Cardiac muscle cell (in vitro differentiated cells and primary cell): ENCODE data around the gene JMJD8. TPM values are rescaled to one million over a fixed set of nuclear protein-coding genes. Genes with fewer than 3 reads are reported as not detected.
A peak's percentile ranks its signal among the peaks of the same experiment; 100 is the strongest.

Experiments used
- DNase-seq, 2 donors: peaks; one replicate each; pipeline versions ENCODE4 v3.0.0 to v3.0.0-alpha.2; 2010 to 2017; ENCODE audit warnings: low read depth in 1 of 2, low spot score in 1 of 2
- H3K27ac ChIP-seq: fragments of 200-600 bp; sonication (generic); 2 replicates; pipeline ENCODE4 v1.5.1; 2016
- H3K27me3 ChIP-seq: fragments of 200-600 bp; sonication (generic); 2 replicates; pipeline ENCODE4 v1.6.0; 2016; ENCODE audit warnings: control low read depth
- H3K36me3 ChIP-seq: fragments of 200-600 bp; sonication (generic); 2 replicates; pipeline ENCODE4 v1.5.1; 2016; ENCODE audit warnings: control low read depth
- H3K4me1 ChIP-seq: fragments of 200-600 bp; sonication (generic); 2 replicates; pipeline ENCODE4 v1.8.1; 2017; ENCODE audit warnings: low read depth, mild to moderate bottlenecking, mixed run types
- H3K4me3 ChIP-seq: fragments of 200-600 bp; sonication (generic); 2 replicates; pipeline ENCODE4 v1.5.1; 2016; ENCODE audit warnings: mild to moderate bottlenecking
- H3K9me3 ChIP-seq: fragments of 200-600 bp; sonication (generic); 2 replicates; pipeline ENCODE4 v1.5.1; 2017; ENCODE audit warnings: low read depth, mild to moderate bottlenecking, control low read depth
- polyA plus RNA-seq: library from polyadenylated mRNA; unstranded; fragments of >200 nt; fragmentation: Nextera tagmentation; extraction: Ambion mirVana; gene quantifications from 2 replicates; pipeline ENCODE4 v1.2.1, GENCODE V29; 2016
- total RNA-seq: library from RNA; depleted of rRNA; stranded (reverse); fragments of >200 nt; gene quantifications from 2 replicates; pipeline ENCODE4 v1.2.3, GENCODE V29; 2016
- TF ChIP-seq, protein P1 (sequence below): IDR thresholded peaks from 2 replicates; pipeline ENCODE4 v1.5.1; 2012; ENCODE audit warnings: low read depth, mild to moderate bottlenecking, low read length

Gene JMJD8
- total and polyA plus RNA-seq, 2 experiments from 2014 or later = 105 to 118 TPM

- TF ChIP-seq, protein P1, sequence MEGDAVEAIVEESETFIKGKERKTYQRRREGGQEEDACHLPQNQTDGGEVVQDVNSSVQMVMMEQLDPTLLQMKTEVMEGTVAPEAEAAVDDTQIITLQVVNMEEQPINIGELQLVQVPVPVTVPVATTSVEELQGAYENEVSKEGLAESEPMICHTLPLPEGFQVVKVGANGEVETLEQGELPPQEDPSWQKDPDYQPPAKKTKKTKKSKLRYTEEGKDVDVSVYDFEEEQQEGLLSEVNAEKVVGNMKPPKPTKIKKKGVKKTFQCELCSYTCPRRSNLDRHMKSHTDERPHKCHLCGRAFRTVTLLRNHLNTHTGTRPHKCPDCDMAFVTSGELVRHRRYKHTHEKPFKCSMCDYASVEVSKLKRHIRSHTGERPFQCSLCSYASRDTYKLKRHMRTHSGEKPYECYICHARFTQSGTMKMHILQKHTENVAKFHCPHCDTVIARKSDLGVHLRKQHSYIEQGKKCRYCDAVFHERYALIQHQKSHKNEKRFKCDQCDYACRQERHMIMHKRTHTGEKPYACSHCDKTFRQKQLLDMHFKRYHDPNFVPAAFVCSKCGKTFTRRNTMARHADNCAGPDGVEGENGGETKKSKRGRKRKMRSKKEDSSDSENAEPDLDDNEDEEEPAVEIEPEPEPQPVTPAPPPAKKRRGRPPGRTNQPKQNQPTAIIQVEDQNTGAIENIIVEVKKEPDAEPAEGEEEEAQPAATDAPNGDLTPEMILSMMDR = no peak
Observed at GRCh38 chr16:730666-731509, 46.8 kb upstream of the JMJD8 start.

DNA sequence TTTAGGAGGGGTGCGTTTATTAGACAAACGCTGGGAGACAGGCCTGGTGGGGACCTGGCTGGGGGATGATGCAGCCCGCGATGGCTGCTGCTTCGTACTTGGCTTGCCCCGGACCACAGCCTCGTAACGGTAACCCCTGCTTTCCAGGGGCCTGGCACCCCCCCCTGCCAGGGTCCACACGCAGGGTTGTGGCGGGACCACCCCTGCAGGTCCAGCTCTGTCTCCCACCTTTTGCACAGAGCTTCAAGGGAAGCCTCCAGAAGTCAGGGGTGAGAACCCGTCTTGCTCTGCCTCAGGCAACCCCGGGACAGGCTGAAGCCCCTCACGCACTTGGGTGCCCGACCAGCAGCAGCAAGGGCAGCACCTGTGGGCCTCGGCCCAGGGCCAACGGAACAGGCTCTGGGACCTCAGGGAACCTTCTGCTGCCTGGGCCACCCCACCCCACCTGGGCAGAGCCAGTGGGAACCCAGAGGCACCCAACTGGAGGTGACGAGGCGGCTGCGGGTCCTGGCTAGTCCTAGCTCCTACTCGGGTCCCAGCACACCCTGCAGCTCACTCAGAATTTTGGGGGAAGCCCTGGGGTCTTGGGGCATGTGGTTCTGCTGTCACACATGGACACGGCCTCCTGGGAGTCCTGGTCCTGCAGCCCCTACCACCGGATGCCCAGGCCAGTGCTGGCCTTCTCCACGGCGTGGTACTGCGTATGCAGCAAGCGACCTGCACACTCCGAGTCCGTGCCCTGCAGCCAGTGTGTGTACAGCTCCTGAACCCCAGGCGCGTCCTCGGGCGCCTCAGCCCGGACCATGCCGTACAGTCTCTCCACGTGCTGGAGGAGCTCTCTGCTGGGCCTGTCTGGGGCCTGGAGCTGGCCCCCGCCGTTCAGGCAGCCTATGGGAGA lies 45.9 kb upstream of the JMJD8 start:
- Histone ChIP-seq H3K27me3 (no peaks in the 10 kb centered on the region), H3K4me1 (no peaks in the 10 kb centered on the region), H3K27ac (no peak overlapping the region), H3K36me3 (no peaks in the 10 kb centered on the region), H3K4me3 (no peak overlapping the region), H3K9me3 (no peaks in the 10 kb centered on the region)
- TF ChIP-seq, protein P1 = no peak
- no peak for DNase-seq

More at GRCh38 chr16:730666-731509, 46.8 kb upstream of the JMJD8 start:
- no peaks in the 10 kb centered on the region for H3K9me3 ChIP-seq
- H3K27ac ChIP-seq = no peak overlapping the region
- H3K36me3 ChIP-seq = peaks cover 5% of the 10 kb centered on the region
- H3K27me3 ChIP-seq = no peaks in the 10 kb centered on the region
- no peak for DNase-seq
- H3K4me1 ChIP-seq = no peaks in the 10 kb centered on the region
- no peak overlapping the region for H3K4me3 ChIP-seq

GRCh38 chr16:728890-729744 lies 45.0 kb upstream of the JMJD8 start:
- TF ChIP-seq, protein P1 = no peak
- DNase-seq = no peak
- Histone ChIP-seq H3K9me3 (no peaks in the 10 kb centered on the region), H3K4me3 (no peak overlapping the region), H3K36me3 (no peaks in the 10 kb centered on the region), H3K4me1 (no peaks in the 10 kb centered on the region), H3K27ac (no peak overlapping the region), H3K27me3 (no peaks in the 10 kb centered on the region)

DNA sequence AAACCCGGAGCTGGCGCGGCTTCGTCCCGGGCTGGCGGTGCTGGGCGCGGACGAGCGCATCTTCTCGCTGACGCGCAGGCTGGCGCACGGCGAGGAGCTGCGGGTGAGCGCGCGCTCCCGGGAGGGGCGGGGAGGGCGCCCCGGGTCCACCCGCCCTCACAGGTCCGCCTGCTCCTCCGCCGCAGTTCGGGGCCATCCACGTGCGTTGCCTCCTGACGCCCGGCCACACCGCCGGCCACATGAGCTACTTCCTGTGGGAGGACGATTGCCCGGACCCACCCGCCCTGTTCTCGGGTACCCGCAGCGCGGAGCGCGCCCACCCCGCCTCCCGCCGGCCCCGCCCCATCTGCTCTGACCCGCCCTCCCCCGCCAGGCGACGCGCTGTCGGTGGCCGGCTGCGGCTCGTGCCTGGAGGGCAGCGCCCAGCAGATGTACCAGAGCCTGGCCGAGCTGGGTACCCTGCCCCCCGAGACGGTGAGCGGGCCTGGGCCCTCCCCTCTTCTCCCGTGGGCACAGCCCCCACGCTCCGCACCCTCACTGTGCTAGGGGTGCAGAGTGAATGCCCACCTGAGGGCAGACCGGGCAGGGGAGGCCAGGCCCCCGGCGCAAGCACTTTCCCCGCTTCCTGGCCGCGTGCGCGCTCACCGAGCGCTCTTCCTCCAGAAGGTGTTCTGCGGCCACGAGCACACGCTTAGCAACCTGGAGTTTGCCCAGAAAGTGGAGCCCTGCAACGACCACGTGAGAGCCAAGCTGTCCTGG lies 44.2 kb upstream of the JMJD8 start:
- Histone ChIP-seq H3K4me3 (peak overlapping the region; percentile 38), H3K27me3 (no peaks in the 10 kb centered on the region)
- DNase-seq = peak; percentile 64 to 82

More for the DNA sequence above, 44.2 kb upstream of the JMJD8 start:
- H3K36me3 ChIP-seq = no peaks in the 10 kb centered on the region
- no peaks in the 10 kb centered on the region for H3K4me1 ChIP-seq
- no peak overlapping the region for H3K27ac ChIP-seq
- TF ChIP-seq, protein P1 = no peak
- H3K9me3 ChIP-seq = no peaks in the 10 kb centered on the region
